Transverse colon (tissue), 4 donors: ENCODE measurements around the gene CHURC1. TPM values are rescaled to one million over a fixed set of nuclear protein-coding genes. Genes with fewer than 3 reads are reported as not detected.
A peak's percentile ranks its signal among the peaks of the same experiment; 100 is the strongest.

Experiments
- DNase-seq: peaks from one replicate; pipeline ENCODE4 v3.0.0-alpha.2; 2019
- H3K27ac ChIP-seq, 4 donors: fragments of 200-600 bp; sonication (generic); 2 replicates each; pipeline ENCODE4 v1.5.1; 2016 to 2018; ENCODE audit warnings: inconsistent platforms in 4 of 4
- H3K27me3 ChIP-seq: fragments of 200-600 bp; sonication (generic); 2 replicates; pipeline ENCODE4 v1.5.1; 2017; ENCODE audit warnings: inconsistent platforms
- H3K36me3 ChIP-seq, 4 donors: fragments of 200-600 bp; sonication (generic); 2 replicates each; pipeline ENCODE4 v1.5.1; 2017 to 2019; ENCODE audit warnings: inconsistent platforms in 4 of 4
- H3K4me1 ChIP-seq, 4 donors: fragments of 200-600 bp; sonication (generic); 2 replicates each; pipeline ENCODE4 v1.5.1; 2017 to 2020; ENCODE audit warnings: inconsistent platforms in 4 of 4
- H3K4me3 ChIP-seq, 4 donors: fragments of 200-600 bp; sonication (generic); 1 replicate in 1 of 4; 2 replicates in 3 of 4; pipeline versions ENCODE4 v1.5.1 to v1.6.1; 2017 to 2019; ENCODE audit warnings: inconsistent platforms in 4 of 4
- H3K9me3 ChIP-seq, 2 donors: fragments of 200-600 bp; sonication (generic); 2 replicates each; pipeline ENCODE4 v1.5.1; 2017 to 2019; ENCODE audit warnings: inconsistent platforms in 2 of 2
- EP300 ChIP-seq: sonication (generic); formaldehyde crosslinking; IDR thresholded peaks from one replicate; pipeline ENCODE4 v1.6.1; 2017; ENCODE audit warnings: antibody characterized with exemption, low read depth
- POLR2A ChIP-seq: fragments of 450-650 bp; IDR thresholded peaks from one replicate; pipeline ENCODE4 v1.6.1; 2016; ENCODE audit warnings: antibody characterized with exemption, mild to moderate bottlenecking, moderate library complexity
- POLR2AphosphoS5 ChIP-seq, 3 donors: sonication (generic); formaldehyde crosslinking; IDR thresholded peaks; one replicate each; pipeline ENCODE4 v1.6.1; 2016; ENCODE audit warnings: antibody characterized with exemption in 3 of 3
- WGBS, 2 donors: methylation state at CpG; one replicate each; pipeline ENCODE4 v1.1.5; 2018; ENCODE audit warnings: low coverage in 1 of 2; 5-methylcytosine and 5-hydroxymethylcytosine counted together
- in situ Hi-C, 4 donors: fragments of 200-750 bp; cut with MboI; loops; one replicate each; pipeline versions ENCODE4 v1.15.0 to v1.15.1; 2017; ENCODE audit warnings: low sequenced_read_pairs in 3 of 4, low pct_ligation_motif_present in 1 of 4, low pct_unique_long_range_greater_than_20kb in 1 of 4
- intact Hi-C: fragments of 100-400 bp; cut with DNase I; formaldehyde crosslinking; loops from one replicate; pipeline ENCODE4 v1.15.1; 2023; ENCODE audit warnings: low total_unique reads
- total RNA-seq, 4 donors: library from RNA; depleted of rRNA; stranded (reverse); fragments of >200 nt; gene quantifications; one replicate each; pipeline ENCODE4 v1.1.0, GENCODE V29; 2016
- TF ChIP-seq, protein P1 (sequence below), 5 experiments: fragments of 200-600 bp in 3 of 5; fragments of 450-650 bp in 2 of 5; sonication (generic) in 3 of 5; IDR thresholded peaks; 1 replicate in 2 of 5; 2 replicates in 3 of 5; pipeline ENCODE4 v1.5.1; 2016 to 2017; ENCODE audit warnings: antibody characterized with exemption in 5 of 5, inconsistent platforms in 3 of 5, mild to moderate bottlenecking in 2 of 5, moderate library complexity in 1 of 5

CHURC1 gene
- total RNA-seq, 4 donors from 2014 or later = 26.5 to 104 (median 78.6) TPM

DNA sequence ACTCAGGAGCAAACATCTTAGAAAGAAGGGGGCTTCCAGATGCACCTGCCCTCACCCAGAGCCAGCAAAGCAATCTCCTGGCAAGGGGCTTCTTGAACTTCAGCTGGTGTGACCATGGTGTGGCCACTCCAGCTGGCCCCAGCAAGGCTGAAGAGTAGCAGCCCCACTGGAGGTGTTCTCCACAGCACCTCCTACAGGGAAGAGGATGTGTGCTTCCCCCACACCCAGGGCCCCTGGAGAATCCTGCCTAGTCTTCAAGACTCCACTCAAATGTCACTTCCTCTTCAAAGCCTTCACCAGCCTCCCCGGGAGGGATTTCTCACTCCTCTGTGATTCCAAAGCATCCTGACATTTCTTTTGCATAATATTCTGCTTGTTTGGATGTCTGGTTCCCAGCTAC, 49.4 kb downstream of the CHURC1 start:
- WGBS, 2 donors = 57 to 74% methylated on average over 1 of the region's 1 CpG
- Histone ChIP-seq H3K4me1 (no peaks in the 10 kb centered on the region), H3K27me3 (no peaks in the 10 kb centered on the region), H3K36me3 (no peaks in the 10 kb centered on the region), H3K9me3 (no peaks in the 10 kb centered on the region), H3K4me3 (no peak overlapping the region), H3K27ac (no peak overlapping the region)
- in situ Hi-C loops (no loop called here), intact Hi-C loops (no loop called here)
- TF ChIP-seq, protein P1, sequence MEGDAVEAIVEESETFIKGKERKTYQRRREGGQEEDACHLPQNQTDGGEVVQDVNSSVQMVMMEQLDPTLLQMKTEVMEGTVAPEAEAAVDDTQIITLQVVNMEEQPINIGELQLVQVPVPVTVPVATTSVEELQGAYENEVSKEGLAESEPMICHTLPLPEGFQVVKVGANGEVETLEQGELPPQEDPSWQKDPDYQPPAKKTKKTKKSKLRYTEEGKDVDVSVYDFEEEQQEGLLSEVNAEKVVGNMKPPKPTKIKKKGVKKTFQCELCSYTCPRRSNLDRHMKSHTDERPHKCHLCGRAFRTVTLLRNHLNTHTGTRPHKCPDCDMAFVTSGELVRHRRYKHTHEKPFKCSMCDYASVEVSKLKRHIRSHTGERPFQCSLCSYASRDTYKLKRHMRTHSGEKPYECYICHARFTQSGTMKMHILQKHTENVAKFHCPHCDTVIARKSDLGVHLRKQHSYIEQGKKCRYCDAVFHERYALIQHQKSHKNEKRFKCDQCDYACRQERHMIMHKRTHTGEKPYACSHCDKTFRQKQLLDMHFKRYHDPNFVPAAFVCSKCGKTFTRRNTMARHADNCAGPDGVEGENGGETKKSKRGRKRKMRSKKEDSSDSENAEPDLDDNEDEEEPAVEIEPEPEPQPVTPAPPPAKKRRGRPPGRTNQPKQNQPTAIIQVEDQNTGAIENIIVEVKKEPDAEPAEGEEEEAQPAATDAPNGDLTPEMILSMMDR (IDR thresholded peaks at IDR 0.05) = no peak
- TF ChIP-seq POLR2A (no peak), POLR2AphosphoS5 (IDR thresholded peaks at IDR 0.05) (no peak), EP300 (no peak)
- DNase-seq = no peak

DNA sequence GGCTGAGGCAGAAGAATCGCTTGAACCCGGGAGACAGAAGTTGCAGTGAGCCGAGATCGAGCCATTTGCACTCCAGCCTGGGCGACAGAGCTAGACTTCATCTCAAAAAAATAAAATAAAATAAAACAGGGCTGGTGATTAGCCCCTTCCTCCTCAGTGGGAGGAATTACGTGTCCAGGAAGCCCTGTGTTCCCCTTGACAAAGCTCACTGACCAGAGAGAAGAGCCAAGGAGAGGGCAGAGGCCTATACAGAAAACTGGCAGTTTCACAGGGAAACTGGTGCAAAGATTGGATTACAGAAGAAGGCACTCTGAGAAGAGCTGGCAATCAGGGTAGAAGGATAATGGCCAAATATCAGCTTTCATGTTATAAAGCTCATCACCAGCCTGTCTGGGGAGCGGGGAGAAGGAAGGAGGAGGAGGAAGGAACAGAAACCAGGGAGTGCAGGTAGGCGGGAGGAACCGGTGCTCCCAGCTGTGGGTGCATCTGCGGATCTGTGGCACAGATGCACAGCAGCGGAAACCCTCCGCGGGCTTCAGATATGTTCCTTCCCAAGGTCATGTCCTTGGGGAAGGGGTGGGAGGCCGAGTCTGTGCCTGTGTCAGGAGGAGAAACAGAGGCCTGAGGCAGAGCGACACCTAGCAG, 51.2 kb downstream of the CHURC1 start:
- Histone ChIP-seq H3K4me3 (no peak overlapping the region), H3K36me3 (no peaks in the 10 kb centered on the region), H3K27ac (no peak overlapping the region), H3K4me1 (peaks cover 0 to 11% (median 3%) of the 10 kb centered on the region in 4 donors), H3K9me3 (no peaks in the 10 kb centered on the region), H3K27me3 (no peaks in the 10 kb centered on the region)
- intact Hi-C loops = no loop called here
- WGBS, 2 donors = 87 to 89% methylated on average over 8 to 15 of the region's 15 CpGs
- in situ Hi-C loops = no loop called here
- no peak for DNase-seq
- no peak for TF ChIP-seq EP300

DNA sequence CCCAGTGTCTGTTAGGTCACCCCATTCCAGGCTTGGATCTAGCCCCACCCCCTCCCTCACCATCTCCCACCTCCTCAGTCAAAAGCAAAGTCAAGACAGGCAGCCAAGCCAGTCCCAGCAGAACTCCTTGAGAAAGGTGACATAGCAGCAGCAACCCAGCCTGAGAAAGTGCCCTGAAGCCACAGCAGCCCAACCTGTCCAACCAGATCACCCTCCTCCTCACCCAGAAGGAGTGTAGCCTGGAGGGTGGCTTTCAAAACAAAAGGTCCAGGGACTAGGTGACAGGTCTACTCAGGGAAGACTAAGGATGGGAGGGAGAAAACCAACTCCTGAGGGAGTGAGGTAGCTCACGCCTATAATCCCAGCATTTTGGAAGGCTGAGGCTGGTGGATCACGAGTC, 52.7 kb downstream of the CHURC1 start:
- in situ Hi-C loops (no loop called here), intact Hi-C loops (no loop called here)
- H3K9me3 ChIP-seq = no peaks in the 10 kb centered on the region
- H3K4me1 ChIP-seq = peaks cover 0 to 22% (median 13%) of the 10 kb centered on the region in 4 donors
- 63 to 88% methylated on average over 2 of the region's 2 CpGs for WGBS, 2 donors
- H3K27me3 ChIP-seq = no peaks in the 10 kb centered on the region
- no peaks in the 10 kb centered on the region for H3K36me3 ChIP-seq
- no peak overlapping the region for H3K4me3 ChIP-seq
- TF ChIP-seq EP300 = no peak
- TF ChIP-seq POLR2AphosphoS5 (IDR thresholded peaks at IDR 0.05) = no peak
- no peak for TF ChIP-seq POLR2A
- TF ChIP-seq, protein P1 (IDR thresholded peaks at IDR 0.05) = no peak
- DNase-seq = peak; percentile 32
- H3K27ac ChIP-seq = no peak overlapping the region

DNA sequence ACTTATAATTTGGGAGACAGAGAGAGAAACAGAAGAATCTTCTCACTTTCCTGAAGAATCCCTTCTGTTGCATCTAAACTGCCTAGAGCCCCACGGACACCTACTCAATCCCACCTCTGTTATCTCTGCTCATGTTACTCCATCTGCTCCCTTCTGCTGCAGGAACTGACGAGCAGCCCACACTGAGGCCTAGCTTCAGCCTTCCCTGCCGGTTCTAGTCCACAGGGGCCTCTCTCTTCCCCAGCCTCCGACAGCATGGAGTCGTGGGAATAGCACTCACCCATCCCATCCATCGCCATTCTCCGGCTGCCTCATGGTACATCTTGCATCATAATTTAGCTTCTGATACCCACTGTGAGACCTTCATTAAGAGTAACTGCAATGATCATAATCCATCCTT, 53.9 kb downstream of the CHURC1 start:
- TF ChIP-seq EP300 (no peak), POLR2A (no peak), POLR2AphosphoS5 (IDR thresholded peaks at IDR 0.05) (no peak)
- TF ChIP-seq, protein P1 (IDR thresholded peaks at IDR 0.05) = no peak
- Histone ChIP-seq H3K36me3 (no peaks in the 10 kb centered on the region), H3K27ac (no peak overlapping the region), H3K27me3 (no peaks in the 10 kb centered on the region), H3K4me1 (peaks cover 0 to 31% (median 21%) of the 10 kb centered on the region in 4 donors), H3K9me3 (no peaks in the 10 kb centered on the region), H3K4me3 (no peak overlapping the region)
- in situ Hi-C loops = no loop called here
- DNase-seq = no peak
- WGBS, 2 donors = 90 to 92% methylated on average over 6 to 7 of the region's 7 CpGs
- intact Hi-C loops = no loop called here

DNA sequence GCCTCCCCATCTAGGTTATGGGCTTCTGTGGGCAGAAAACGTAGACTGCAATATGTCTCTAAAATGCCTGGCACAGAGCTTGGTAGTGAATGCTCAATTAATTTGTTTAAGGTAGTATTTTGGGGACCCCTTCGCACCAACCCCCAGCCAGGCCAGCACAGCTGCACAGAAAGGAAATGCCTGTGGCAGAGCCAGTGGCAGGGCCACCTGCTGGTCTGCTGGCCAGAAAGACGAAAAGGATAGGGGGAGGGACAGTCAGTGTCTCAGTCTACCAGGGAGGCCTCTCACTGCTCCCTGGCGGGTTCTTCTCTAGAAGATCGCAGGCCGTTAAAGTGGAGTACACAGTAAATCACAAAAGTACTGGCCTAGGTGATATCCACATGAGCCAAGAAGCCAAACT, 54.4 kb downstream of the CHURC1 start:
- no peak overlapping the region for H3K4me3 ChIP-seq
- 60 to 78% methylated on average over 1 to 6 of the region's 6 CpGs for WGBS, 2 donors
- TF ChIP-seq, protein P1 (IDR thresholded peaks at IDR 0.05) = no peak
- TF ChIP-seq EP300 (no peak), POLR2A (no peak), POLR2AphosphoS5 (IDR thresholded peaks at IDR 0.05) (no peak)
- no peaks in the 10 kb centered on the region for H3K27me3 ChIP-seq
- intact Hi-C loops (no loop called here), in situ Hi-C loops (no loop called here)
- no peak overlapping the region for H3K27ac ChIP-seq
- no peaks in the 10 kb centered on the region for H3K9me3 ChIP-seq
- no peaks in the 10 kb centered on the region for H3K36me3 ChIP-seq
- no peak for DNase-seq
- peaks cover 0 to 31% (median 21%) of the 10 kb centered on the region in 4 donors for H3K4me1 ChIP-seq
